Effector memory CD4-positive, alpha-beta T cell (primary cell): ENCODE data around the gene PCDHGA11.
"Not testable (repeated sequence)": the region's sequence is repeated elsewhere in the genome, so short reads cannot be mapped to it uniquely, and the experiment has no call there.

Source experiments
- DNase-seq, 3 donors: peaks; one replicate each; pipeline ENCODE4 v3.0.0-alpha.2; 2020
- H3K27ac ChIP-seq: 2 replicates; pipeline ENCODE4 v1.7.0; 2013; ENCODE audit warnings: mild to moderate bottlenecking, low read length, moderate library complexity; ENCODE audit not compliant: insufficient read depth, poor library complexity, severe bottlenecking
- H3K27me3 ChIP-seq: replicated peaks from 2 replicates; pipeline ENCODE4 v1.7.0; 2013; ENCODE audit warnings: mild to moderate bottlenecking, low read length; ENCODE audit not compliant: insufficient read depth, control insufficient read depth, poor library complexity, severe bottlenecking
- H3K36me3 ChIP-seq: 2 replicates; pipeline ENCODE4 v1.7.0; 2013; ENCODE audit warnings: mild to moderate bottlenecking, low read length, moderate library complexity; ENCODE audit not compliant: control insufficient read depth, insufficient read depth
- H3K4me1 ChIP-seq: 2 replicates; pipeline ENCODE4 v1.7.0; 2013; ENCODE audit warnings: low read length, mild to moderate bottlenecking; ENCODE audit not compliant: control insufficient read depth, insufficient read depth, poor library complexity, severe bottlenecking
- H3K4me3 ChIP-seq: 2 replicates; pipeline ENCODE4 v1.7.0; 2013; ENCODE audit warnings: low read length, low read depth, mild to moderate bottlenecking; ENCODE audit not compliant: insufficient read depth, poor library complexity, severe bottlenecking
- H3K9me3 ChIP-seq: 2 replicates; pipeline ENCODE4 v1.7.0; 2013; ENCODE audit warnings: mild to moderate bottlenecking, low read length, moderate library complexity; ENCODE audit not compliant: control insufficient read depth

PCDHGA11 gene

GRCh38 chr5:141399555-141400258, 21.1 kb upstream of the PCDHGA11 start:
- Histone ChIP-seq H3K9me3 (peaks cover 4% of the 10 kb centered on the region), H3K4me3 (no peak overlapping the region), H3K36me3 (no peaks in the 10 kb centered on the region), H3K27ac (no peak overlapping the region), H3K27me3 (peaks cover 21% of the 10 kb centered on the region), H3K4me1 (no peaks in the 10 kb centered on the region)
- DNase-seq: no peak

DNA sequence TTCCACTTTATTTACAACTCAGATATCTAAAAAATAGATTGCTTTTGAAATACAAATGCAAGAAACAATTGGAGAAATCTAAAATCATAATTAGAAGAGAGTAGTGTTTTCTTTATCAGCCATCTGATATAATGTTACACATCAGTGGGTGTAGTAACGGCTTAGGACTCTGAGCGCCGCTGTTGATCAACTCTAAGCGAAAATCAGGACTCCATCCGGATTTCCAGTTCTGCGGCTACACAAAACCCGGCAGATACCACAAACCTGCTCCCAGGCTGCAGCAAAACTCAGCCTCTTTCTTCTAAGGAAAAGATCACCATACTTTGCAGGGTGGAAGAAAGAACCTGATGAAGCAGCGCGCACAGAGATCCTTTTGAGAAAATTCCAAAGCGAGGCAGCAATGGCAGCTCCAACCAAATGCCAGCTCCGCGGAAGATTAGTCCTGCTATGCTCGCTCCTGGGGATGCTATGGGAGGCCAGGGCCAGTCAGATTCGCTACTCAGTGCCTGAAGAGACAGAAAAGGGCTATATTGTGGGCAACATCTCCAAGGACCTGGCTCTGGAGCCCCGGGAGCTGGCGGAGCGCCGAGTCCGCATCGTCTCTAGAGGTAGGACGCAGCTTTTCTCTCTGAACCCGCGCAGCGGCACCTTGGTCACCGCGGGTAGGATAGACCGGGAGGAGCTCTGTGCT, 18.2 kb upstream of the PCDHGA11 start, which contains the start of gene PCDHGA9:
TSS of gene PCDHGA9 (plus strand) at position 226 of the 691 bp plus-strand sequence. CDS start at position 401, 175 bp downstream.
- Histone ChIP-seq H3K4me1 (no peaks in the 10 kb centered on the region), H3K36me3 (no peaks in the 10 kb centered on the region), H3K27ac (no peak within 1 kb of the TSS), H3K4me3 (no peak within 1 kb of the TSS), H3K9me3 (peaks cover 4% of the 10 kb centered on the region), H3K27me3 (peaks cover 31% of the 10 kb centered on the region)
- no peak for DNase-seq

- Histone ChIP-seq H3K36me3 (no peaks in the 10 kb centered on the region), H3K27ac (no peak overlapping the region), H3K4me1 (no peaks in the 10 kb centered on the region), H3K27me3 (peaks cover 33% of the 10 kb centered on the region), H3K4me3 (no peak overlapping the region), H3K9me3 (peaks cover 4% of the 10 kb centered on the region)
- no peak for DNase-seq
Measured at GRCh38 chr5:141403387-141403786, 17.5 kb upstream of the PCDHGA11 start.

DNA sequence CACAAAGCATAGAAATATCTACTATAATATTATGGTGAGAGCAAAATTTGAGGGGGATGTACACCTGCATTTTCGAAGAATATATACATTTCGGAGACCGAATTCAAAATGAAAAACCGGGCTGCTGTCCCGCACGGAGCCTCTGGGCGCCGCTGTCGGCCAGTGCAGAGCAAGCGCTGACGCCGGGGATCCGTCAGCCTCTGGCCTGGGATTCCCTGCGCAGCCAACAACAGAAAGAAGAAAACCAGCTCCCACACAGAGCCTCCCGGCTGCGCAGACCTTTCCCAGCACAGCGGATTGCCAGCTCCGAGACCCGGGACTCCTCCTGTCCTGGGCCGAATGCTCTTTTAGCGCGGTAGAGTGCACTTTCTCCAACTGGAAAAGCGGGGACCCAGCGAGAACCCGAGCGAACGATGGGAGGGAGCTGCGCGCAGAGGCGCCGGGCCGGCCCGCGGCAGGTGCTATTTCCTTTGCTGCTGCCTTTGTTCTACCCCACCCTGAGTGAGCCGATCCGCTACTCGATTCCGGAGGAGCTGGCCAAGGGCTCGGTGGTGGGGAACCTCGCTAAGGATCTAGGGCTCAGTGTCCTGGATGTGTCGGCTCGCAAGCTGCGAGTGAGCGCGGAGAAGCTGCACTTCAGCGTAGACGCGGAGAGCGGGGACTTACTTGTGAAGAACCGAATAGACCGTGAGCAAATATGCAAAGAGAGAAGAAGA, 12.9 kb upstream of the PCDHGA11 start, which contains the start of gene PCDHGB6:
TSS of gene PCDHGB6 (plus strand) at position 232 of the 716 bp plus-strand sequence. CDS start at position 414, 182 bp downstream.
- H3K4me1 ChIP-seq, H3K36me3 ChIP-seq, DNase-seq, H3K9me3 ChIP-seq, H3K4me3 ChIP-seq, H3K27ac ChIP-seq: not testable (repeated sequence)
- peaks cover 39% of the 10 kb centered on the region for H3K27me3 ChIP-seq

DNA sequence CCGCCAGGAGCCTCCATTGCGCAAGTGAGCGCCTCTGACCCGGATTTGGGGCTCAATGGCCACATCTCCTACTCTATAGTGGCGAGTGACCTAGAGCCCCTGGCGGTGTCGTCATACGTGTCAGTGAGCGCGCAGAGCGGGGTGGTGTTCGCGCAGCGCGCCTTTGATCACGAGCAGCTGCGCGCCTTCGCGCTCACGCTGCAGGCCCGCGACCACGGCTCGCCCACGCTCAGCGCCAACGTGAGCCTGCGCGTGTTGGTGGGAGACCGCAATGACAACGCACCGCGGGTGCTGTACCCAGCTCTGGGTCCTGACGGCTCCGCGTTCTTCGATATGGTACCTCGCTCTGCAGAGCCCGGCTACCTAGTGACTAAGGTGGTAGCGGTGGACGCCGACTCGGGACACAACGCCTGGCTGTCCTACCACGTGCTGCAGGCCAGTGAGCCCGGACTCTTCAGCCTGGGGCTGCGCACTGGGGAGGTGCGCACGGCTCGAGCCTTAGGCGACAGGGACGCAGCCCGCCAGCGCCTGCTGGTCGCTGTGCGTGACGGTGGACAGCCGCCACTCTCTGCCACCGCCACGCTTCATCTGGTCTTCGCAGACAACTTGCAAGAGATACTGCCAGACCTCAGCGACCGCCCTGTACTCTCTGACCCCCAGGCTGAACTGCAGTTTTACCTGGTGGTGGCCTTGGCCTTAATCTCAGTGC, 11.1 kb upstream of the PCDHGA11 start:
- Histone ChIP-seq H3K36me3 (no peaks in the 10 kb centered on the region), H3K27ac (no peak overlapping the region), H3K4me3 (no peak overlapping the region), H3K27me3 (peaks cover 45% of the 10 kb centered on the region), H3K9me3 (peaks cover 3% of the 10 kb centered on the region), H3K4me1 (peaks cover 4% of the 10 kb centered on the region)
- DNase-seq: no peak

DNA sequence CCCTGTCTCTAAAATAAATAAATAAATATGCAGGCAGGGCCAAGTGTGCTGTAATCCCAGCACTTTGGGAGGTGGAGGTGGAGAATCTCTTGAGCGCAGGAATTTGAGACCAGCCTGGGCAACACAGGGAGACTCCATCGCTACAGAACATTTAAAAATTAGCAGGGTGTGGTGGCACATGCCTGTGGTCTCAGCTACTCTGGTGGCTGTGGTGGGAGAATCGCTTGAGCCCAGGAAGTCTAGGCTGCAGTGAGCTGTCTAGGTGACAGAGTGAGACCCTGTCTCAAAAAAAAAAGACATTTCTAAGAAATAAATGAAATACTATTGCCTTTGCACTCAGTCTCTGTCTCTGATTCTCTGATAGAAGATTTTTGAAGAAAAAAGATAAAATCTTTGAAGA, 9.3 kb upstream of the PCDHGA11 start:
- no peak overlapping the region for H3K4me3 ChIP-seq
- peaks cover 3% of the 10 kb centered on the region for H3K9me3 ChIP-seq
- peaks cover 7% of the 10 kb centered on the region for H3K4me1 ChIP-seq
- no peak for DNase-seq
- peaks cover 54% of the 10 kb centered on the region for H3K27me3 ChIP-seq
- no peaks in the 10 kb centered on the region for H3K36me3 ChIP-seq
- H3K27ac ChIP-seq: no peak overlapping the region

- DNase-seq: peak in 2 of 3 donors; percentile 28 to 29
- Histone ChIP-seq H3K4me3 (peak within 1 kb of the TSS; percentile 37), H3K9me3 (peaks cover 3% of the 10 kb centered on the region), H3K27ac (no peak within 1 kb of the TSS), H3K27me3 (peaks cover 54% of the 10 kb centered on the region), H3K4me1 (peaks cover 7% of the 10 kb centered on the region), H3K36me3 (no peaks in the 10 kb centered on the region)
Measured at GRCh38 chr5:141412854-141413539, 7.9 kb upstream of the PCDHGA11 start, which contains the start of gene PCDHGA10. TSS of gene PCDHGA10 (plus strand) at chr5:141412987. CDS start at chr5:141413176, 189 bp downstream.

GRCh38 chr5:141413540-141414069, 7.2 kb upstream of the PCDHGA11 start:
- peaks cover 7% of the 10 kb centered on the region for H3K9me3 ChIP-seq

More at GRCh38 chr5:141413540-141414069, 7.2 kb upstream of the PCDHGA11 start:
- peak overlapping the region; percentile 37 for H3K4me3 ChIP-seq
- H3K36me3 ChIP-seq: no peaks in the 10 kb centered on the region
- H3K4me1 ChIP-seq: peaks cover 7% of the 10 kb centered on the region
- peaks cover 58% of the 10 kb centered on the region for H3K27me3 ChIP-seq
- no peak for DNase-seq
- no peak overlapping the region for H3K27ac ChIP-seq
